ENCODE data around the gene ZNF705A.

- TF ChIP-seq CTCF (IDR thresholded peaks at IDR 0.05) (no peak), EZH2 (IDR thresholded peaks at IDR 0.05) (no peak), EZH2phosphoT487 (IDR thresholded peaks at IDR 0.05) (no peak)
These were observed 826 bp downstream of the ZNF705A start for GRCh38 chr12:8157484-8158198.
